HG02840 (cell line): ENCODE results near the gene HCN1.
"Not testable (repeated sequence)": the region's sequence is repeated elsewhere in the genome, so short reads cannot be mapped to it uniquely, and the experiment has no call there.

Source experiments
- ATAC-seq: cut with Tn5 transposase; IDR thresholded peaks from one replicate; pipeline ENCODE4 v1.9.1; 2021; ENCODE audit warnings: mild to moderate bottlenecking, moderate library complexity, moderate number of reproducible peaks; ENCODE audit not compliant: unreplicated experiment, low FRiP score

HCN1 gene

DNA sequence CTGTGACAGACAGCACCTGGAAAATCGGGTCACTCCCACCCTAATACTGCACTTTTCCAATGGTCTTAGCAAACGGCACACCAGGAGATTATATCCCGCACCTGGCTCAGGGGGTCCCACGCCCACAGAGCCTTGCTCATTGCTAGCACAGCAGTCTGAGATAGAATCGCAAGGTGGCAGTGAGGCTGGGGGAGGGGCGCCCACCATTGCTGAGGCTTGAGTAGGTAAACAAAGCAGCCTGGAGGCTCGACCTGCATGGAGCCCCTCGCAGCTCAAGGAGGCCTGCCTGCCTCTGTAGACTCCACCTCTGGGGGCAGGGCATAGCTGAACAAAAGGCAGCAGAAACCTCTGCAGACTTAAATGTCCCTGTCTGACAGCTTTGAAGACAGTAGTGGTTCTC lies 383.6 kb downstream of the HCN1 start:
- ATAC-seq, result not testable (repeated sequence)

- no peak for ATAC-seq
These were observed 400.9 kb downstream of the HCN1 start for GRCh38 chr5:45295231-45295630.

DNA sequence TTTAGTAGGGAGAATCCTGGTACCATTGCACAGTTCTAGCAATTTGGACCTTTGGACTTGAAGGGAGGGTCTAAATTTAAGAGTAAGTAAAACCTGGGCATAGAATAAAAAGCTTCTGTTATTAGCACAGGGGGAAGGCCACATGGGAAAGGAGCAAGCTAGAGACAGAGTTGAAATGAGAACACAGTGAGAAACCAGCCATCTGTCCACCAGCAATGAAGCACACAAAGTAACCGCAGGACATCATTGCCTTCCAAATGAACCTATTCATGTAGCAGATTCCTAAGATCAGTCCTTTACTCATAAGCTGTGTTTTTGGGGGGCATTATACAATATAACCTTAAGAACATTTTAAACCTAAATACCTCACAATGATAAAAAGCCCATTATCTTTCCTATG lies 407.4 kb downstream of the HCN1 start:
- ATAC-seq, result no peak

- ATAC-seq, result no peak
These were observed 411.7 kb downstream of the HCN1 start for GRCh38 chr5:45284436-45284835.

- no peak for ATAC-seq
These were observed 415.1 kb downstream of the HCN1 start for GRCh38 chr5:45281081-45281480.

- ATAC-seq, result no peak
These were observed 417.1 kb downstream of the HCN1 start for GRCh38 chr5:45279109-45279508.

- no peak for ATAC-seq
These were observed 418.3 kb downstream of the HCN1 start for GRCh38 chr5:45277860-45278259.

DNA sequence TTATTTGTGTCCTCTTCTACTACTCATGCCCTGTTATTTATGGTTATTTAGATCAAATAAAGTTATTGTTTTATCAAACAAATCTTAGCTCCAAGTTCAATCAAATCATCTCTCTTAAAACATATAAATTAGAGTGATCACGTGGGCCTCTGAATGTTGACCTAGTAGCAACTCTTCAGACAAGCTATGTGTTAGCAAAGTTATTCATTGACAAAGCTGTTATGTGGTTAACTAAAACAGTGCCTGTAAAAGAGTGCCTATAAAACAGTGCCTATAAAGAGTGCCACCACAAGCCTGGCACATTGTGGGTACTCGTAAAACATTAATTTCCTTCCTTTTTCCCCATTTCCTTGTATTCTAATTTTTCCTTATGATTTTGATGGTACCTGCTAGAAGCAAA lies 421.9 kb downstream of the HCN1 start:
- no peak for ATAC-seq

- ATAC-seq, result no peak
These were observed 424.6 kb downstream of the HCN1 start for GRCh38 chr5:45271626-45272025.

GRCh38 chr5:45264447-45264846 lies 431.7 kb downstream of the HCN1 start:
- no peak for ATAC-seq

DNA sequence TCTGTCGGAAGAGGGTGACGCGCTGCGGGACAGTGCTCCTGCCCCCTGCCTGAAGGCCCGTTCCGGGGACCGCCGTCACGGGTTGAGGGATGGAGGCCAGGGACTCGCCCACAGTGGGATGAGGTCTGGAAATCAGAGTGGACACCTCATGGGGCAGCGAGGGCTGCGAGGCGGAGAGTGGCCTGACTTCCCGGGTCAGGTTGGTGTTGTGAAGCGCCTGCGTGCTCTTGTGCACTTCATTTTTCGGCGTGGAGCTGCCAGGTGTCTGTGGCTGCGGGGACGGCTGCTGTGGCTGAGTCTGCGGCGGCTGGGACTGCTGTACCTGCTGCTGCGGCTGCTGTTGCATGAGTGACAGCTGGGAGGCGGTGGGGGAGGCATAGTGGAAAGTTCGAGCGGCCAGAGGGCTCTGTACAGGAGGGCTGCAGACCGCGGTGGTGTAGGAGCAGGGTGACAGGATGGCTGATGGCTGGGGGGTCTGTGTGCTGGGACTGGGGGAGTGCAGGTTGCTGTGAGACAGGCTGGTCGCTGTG lies 434.1 kb downstream of the HCN1 start:
- ATAC-seq, result no peak

GRCh38 chr5:45261125-45261524 lies 435.1 kb downstream of the HCN1 start:
- no peak for ATAC-seq

DNA sequence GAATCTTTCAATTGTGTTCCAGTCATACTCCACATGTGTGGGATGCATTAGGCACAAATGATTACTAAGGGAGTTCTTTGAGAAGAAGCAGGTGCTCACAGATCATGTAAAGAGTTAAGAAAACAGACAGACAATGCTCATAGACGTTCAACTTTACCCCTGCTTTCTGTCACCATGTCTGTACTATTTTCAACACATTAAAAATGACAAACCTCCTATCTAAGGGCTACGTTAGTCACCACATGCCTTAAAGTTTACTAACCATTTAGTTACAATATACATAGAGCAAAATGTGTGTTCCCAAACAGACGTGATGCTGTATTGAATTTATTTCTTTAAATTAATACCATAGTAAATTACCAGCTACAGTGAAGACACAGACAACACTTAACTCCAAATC lies 435.9 kb downstream of the HCN1 start:
- ATAC-seq, result no peak

GRCh38 chr5:45252978-45253377 lies 443.2 kb downstream of the HCN1 start:
- ATAC-seq, result no peak

GRCh38 chr5:45252541-45252940 lies 443.6 kb downstream of the HCN1 start:
- ATAC-seq, result no peak

GRCh38 chr5:45225571-45226031 lies 470.6 kb downstream of the HCN1 start:
- ATAC-seq, result no peak

- ATAC-seq, result no peak
These were observed 490.7 kb downstream of the HCN1 start for GRCh38 chr5:45205403-45205961.
